ENCODE measurements around the gene ALPK3. TPM values are rescaled to one million over a fixed set of nuclear protein-coding genes. Genes with fewer than 3 reads are reported as not detected.

The ALPK3 gene
- total and polyA plus RNA-seq, 2 donors (not counting 3 experiments of a cell fraction or from before 2014, with no cell fraction given), result 18.4 to 36.2 TPM

DNA sequence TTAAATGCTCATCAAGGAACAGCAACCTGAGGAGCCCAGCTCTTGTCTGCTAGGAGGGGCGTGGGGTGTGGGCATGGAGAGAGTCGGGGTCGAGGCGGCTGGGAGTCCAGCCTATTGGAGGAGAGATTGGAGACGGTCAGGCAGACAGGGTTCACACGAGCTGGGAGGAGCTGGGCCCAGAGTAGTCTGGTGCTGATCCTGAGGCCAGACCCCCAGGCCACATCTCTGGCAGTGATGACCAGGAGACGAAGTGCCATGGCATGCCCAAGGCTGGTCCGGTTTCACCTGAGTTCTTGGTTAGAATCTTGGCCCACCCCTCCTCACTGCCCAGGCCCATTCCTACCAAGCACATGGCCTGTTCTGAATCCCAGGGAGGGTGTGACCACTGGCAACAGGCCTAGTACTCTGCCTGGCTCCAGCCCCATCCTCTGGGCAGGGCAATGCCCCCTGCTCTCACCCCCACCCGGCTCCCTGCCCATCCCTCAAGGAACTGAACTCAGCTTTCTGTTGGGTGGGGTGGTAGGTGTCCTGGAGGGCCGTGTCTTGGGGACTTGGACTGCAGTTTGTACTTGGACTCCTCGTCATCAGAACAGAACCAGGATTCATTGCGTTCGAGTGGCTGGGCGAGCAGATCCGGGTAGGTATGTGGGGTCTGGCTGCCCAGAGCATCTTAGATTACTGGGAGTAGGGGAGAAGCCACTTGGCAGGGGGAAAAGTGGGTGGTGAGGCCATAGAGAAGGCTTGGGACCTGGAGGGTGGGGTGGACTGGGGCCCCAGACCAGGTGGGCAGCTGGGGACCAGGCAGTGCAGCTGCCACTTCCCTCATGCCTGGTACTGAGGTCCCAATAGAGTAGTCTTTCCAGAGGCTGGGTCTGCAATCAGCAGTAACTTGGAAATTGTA is 88.1 kb downstream of the ALPK3 start:
- no TSS peak for BruUV-seq (replicated peaks)
- no peak overlapping the region for H3K9ac ChIP-seq (replicated peaks; ENCODE audit: extremely low read depth, insufficient read depth, low read length)
- CTCF ChIA-PET, result interaction anchor here (0.6 to 3.2 kb wide), 4 partner anchors 7 to 70 kb away, joined by 3 to 9 read pairs (median 4); no protein-coding TSS in a partner anchor

More for the DNA sequence above, 88.1 kb downstream of the ALPK3 start:
- H2AFZ ChIP-seq (ENCODE audit: low read depth, low read length), result no peak overlapping the region
- no peaks in the 10 kb centered on the region for H3K4me1 ChIP-seq (ENCODE audit: control insufficient read depth, extremely low read depth, insufficient read depth, low read length)
- FAIRE-seq, result no peak
- H3K27me3 ChIP-seq (ENCODE audit: control insufficient read depth in 2 of 2, insufficient read depth in 2 of 2, low read length in 2 of 2), result no peaks in the 10 kb centered on the region
- no peak for TF ChIP-seq MAX (IDR thresholded peaks at IDR 0.05; ENCODE audit: insufficient read depth, insufficient read length)
- no peak for TF ChIP-seq JUN (IDR thresholded peaks at IDR 0.05; ENCODE audit: borderline replicate concordance, insufficient read depth, insufficient read length, low read depth)
- TF ChIP-seq FOS (IDR thresholded peaks at IDR 0.05; ENCODE audit: borderline replicate concordance, insufficient read depth, low read length), result no peak
- no peak for TF ChIP-seq MYC (IDR thresholded peaks at IDR 0.05; ENCODE audit: low read depth, low read length)
- TF ChIP-seq GATA2 (IDR thresholded peaks at IDR 0.05; ENCODE audit: insufficient read depth, insufficient read length, low read depth, low read length), result no peak
- no peak for TF ChIP-seq EZH2 (IDR thresholded peaks at IDR 0.05; ENCODE audit: borderline replicate concordance, low read depth, low read length, severe bottlenecking)
- TF ChIP-seq CTCF (IDR thresholded peaks at IDR 0.05; ENCODE audit: extremely low read depth in 1 of 2, insufficient read depth in 1 of 2, low read depth in 1 of 2, low read length in 2 of 2), result no peak
- TF ChIP-seq POLR2AphosphoS5 (IDR thresholded peaks at IDR 0.05; ENCODE audit: insufficient read depth, low read depth, low read length), result no peak
- H3K9me3 ChIP-seq (replicated peaks; ENCODE audit: control insufficient read depth, insufficient read depth, low read length), result no peaks in the 10 kb centered on the region
- intact Hi-C loops (cut with micrococcal nuclease), result no loop called here
- POLR2A ChIA-PET, result no interaction called here
- H3K9me1 ChIP-seq (replicated peaks; ENCODE audit: control insufficient read depth, extremely low read depth, insufficient read depth, low read length), result no peaks in the 10 kb centered on the region
- H3K27ac ChIP-seq (ENCODE audit: insufficient read depth, low read depth, low read length), result no peak overlapping the region
- dilution Hi-C loops (cut with MboI; ENCODE audit: extremely low pct_ligation_motif_present, low sequenced_read_pairs), result no loop called here
- H3K79me2 ChIP-seq (ENCODE audit: control insufficient read depth, insufficient read depth, low read length), result no peaks in the 10 kb centered on the region
- H3K4me3 ChIP-seq (replicated peaks in 1 of 3; ENCODE audit: insufficient read depth in 1 of 3, low read depth in 1 of 3, low read length in 3 of 3), result no peak overlapping the region
- H3K36me3 ChIP-seq (ENCODE audit: control insufficient read depth in 2 of 2, extremely low read depth in 1 of 2, insufficient read depth in 2 of 2, low read length in 2 of 2), result no peaks in the 10 kb centered on the region
- DNase-seq (ENCODE audit: low read depth, low spot score), result no peak
- H3K4me2 ChIP-seq (ENCODE audit: insufficient read depth, low read length), result no peak overlapping the region
- H4K20me1 ChIP-seq (replicated peaks; ENCODE audit: control insufficient read depth, extremely low read depth, insufficient read depth, low read length), result no peaks in the 10 kb centered on the region

Measured in endothelial cell of umbilical vein (primary cell).